IMR-90 (cell line): ENCODE data around the gene ITGB1. TPM values are rescaled to one million over a fixed set of nuclear protein-coding genes. Genes with fewer than 3 reads are reported as not detected.

Experiments
- ATAC-seq: fragments of 200-7000 bp; cut with Tn5 transposase; 2 replicates; pipeline ENCODE4 v1.9.1; 2020; ENCODE audit warnings: low read depth, mild to moderate bottlenecking, moderate library complexity
- BruUV-seq: library from RNA; stranded (reverse); fragments of 400-500 nt; replicated peaks from 2 replicates; lab custom pipeline; 2021; lab: Mats Ljungman, UMichigan
- CTCF ChIA-PET: fragments of 300-600 bp; formaldehyde crosslinking; extraction: SDS; loops from one replicate; lab custom pipeline; 2021; ENCODE audit warnings: antibody characterized with exemption; lab: Yijun Ruan, JAX
- POLR2A ChIA-PET: fragments of 300-600 bp; sonication (Branson Sonifier 250); formaldehyde crosslinking; loops from one replicate; lab custom pipeline; 2022; ENCODE audit warnings: antibody characterized with exemption; ENCODE audit not compliant: unreplicated experiment; lab: Charles Lee
- DNase-seq: peaks from one replicate; pipeline ENCODE4 v3.0.0; 2013
- H2AFZ ChIP-seq: replicated peaks from 2 replicates; pipeline ENCODE3; 2013; ENCODE audit warnings: low read length, mild to moderate bottlenecking; ENCODE audit not compliant: poor library complexity
- H2AK5ac ChIP-seq: 2 replicates; pipeline ENCODE4 v1.6.1; 2013; ENCODE audit warnings: low read depth, low read length, inconsistent platforms
- H2AK9ac ChIP-seq: replicated peaks from 2 replicates; pipeline ENCODE3; 2013; ENCODE audit warnings: mild to moderate bottlenecking, low read depth, low read length, moderate library complexity; ENCODE audit not compliant: poor library complexity
- H2BK120ac ChIP-seq: 2 replicates; pipeline ENCODE4 v1.6.1; 2013; ENCODE audit warnings: low read depth, low read length, inconsistent platforms
- H2BK15ac ChIP-seq: 3 replicates; pipeline ENCODE4 v1.6.1; 2013; ENCODE audit warnings: low read depth, low read length, inconsistent platforms
- H2BK20ac ChIP-seq: 2 replicates; pipeline ENCODE4 v1.6.1; 2013; ENCODE audit warnings: low read depth, mild to moderate bottlenecking, inconsistent platforms, low read length, moderate library complexity
- H2BK5ac ChIP-seq: 2 replicates; pipeline ENCODE4 v1.6.1; 2013; ENCODE audit warnings: mild to moderate bottlenecking, low read depth, low read length, inconsistent platforms; ENCODE audit not compliant: poor library complexity, severe bottlenecking
- H3K14ac ChIP-seq: replicated peaks from 2 replicates; pipeline ENCODE4 v1.6.1; 2013; ENCODE audit warnings: low read depth, low read length, inconsistent platforms
- H3K18ac ChIP-seq: 2 replicates; pipeline ENCODE4 v1.6.1; 2013; ENCODE audit warnings: low read depth, low read length, control low read depth
- H3K23ac ChIP-seq: 2 replicates; pipeline ENCODE4 v1.6.1; 2013; ENCODE audit warnings: low read depth, low read length, inconsistent platforms
- H3K27ac ChIP-seq: 2 replicates; pipeline ENCODE4 v1.5.1; 2013; ENCODE audit warnings: mild to moderate bottlenecking, control low read depth, low read length; ENCODE audit not compliant: insufficient read depth
- H3K27me3 ChIP-seq: 2 replicates; pipeline ENCODE4 v1.6.1; 2013; ENCODE audit warnings: low read length; ENCODE audit not compliant: control insufficient read depth, insufficient read depth
- H3K36me3 ChIP-seq: 2 replicates; pipeline ENCODE4 v1.6.1; 2013; ENCODE audit warnings: low read length, mixed read lengths; ENCODE audit not compliant: control insufficient read depth, insufficient read depth
- H3K4ac ChIP-seq: 2 replicates; pipeline ENCODE4 v1.6.1; 2013; ENCODE audit warnings: low read depth, low read length, inconsistent platforms
- H3K4me1 ChIP-seq: 2 replicates; pipeline ENCODE4 v1.6.1; 2013; ENCODE audit warnings: low read length, mixed read lengths; ENCODE audit not compliant: control insufficient read depth, insufficient read depth
- H3K4me2 ChIP-seq: 2 replicates; pipeline ENCODE4 v1.6.1; 2013; ENCODE audit warnings: low read depth, mild to moderate bottlenecking, control low read depth, low read length, moderate library complexity
- H3K4me3 ChIP-seq: 2 replicates; pipeline ENCODE4 v1.5.1; 2013; ENCODE audit warnings: low read depth, mild to moderate bottlenecking, control low read depth, low read length, moderate library complexity; ENCODE audit not compliant: insufficient read depth
- H3K56ac ChIP-seq: 2 replicates; pipeline ENCODE4 v1.6.1; 2013; ENCODE audit warnings: low read length, inconsistent platforms; ENCODE audit not compliant: insufficient read depth; ENCODE audit errors: extremely low read depth
- H3K79me1 ChIP-seq, 2 experiments: 2 replicates each; pipeline ENCODE4 v1.6.1; 2013; ENCODE audit warnings: low read length in 2 of 2, inconsistent platforms in 1 of 2, low read depth in 1 of 2
- H3K9ac ChIP-seq: 2 replicates; pipeline ENCODE4 v1.6.1; 2013; ENCODE audit warnings: low read depth, low read length, control low read depth
- H3K9me1 ChIP-seq: 2 replicates; pipeline ENCODE4 v1.6.1; 2013; ENCODE audit warnings: low read length, inconsistent platforms; ENCODE audit not compliant: insufficient read depth
- H3K9me3 ChIP-seq: 2 replicates; pipeline ENCODE4 v1.6.1; 2013; ENCODE audit warnings: low read length; ENCODE audit not compliant: control insufficient read depth, insufficient read depth
- H4K20me1 ChIP-seq: 2 replicates; pipeline ENCODE4 v1.6.1; 2013; ENCODE audit warnings: low read length, inconsistent platforms; ENCODE audit not compliant: insufficient read depth
- H4K5ac ChIP-seq: 2 replicates; pipeline ENCODE4 v1.6.1; 2013; ENCODE audit warnings: mild to moderate bottlenecking, low read depth, low read length, control low read depth
- H4K8ac ChIP-seq, 2 experiments: 2 replicates each; pipeline ENCODE4 v1.6.1; 2013; ENCODE audit warnings: low read depth in 2 of 2, low read length in 2 of 2, control low read depth in 1 of 2, inconsistent platforms in 1 of 2
- H4K91ac ChIP-seq: 2 replicates; pipeline ENCODE4 v1.6.1; 2013; ENCODE audit warnings: low read depth, low read length, inconsistent platforms; ENCODE audit not compliant: insufficient read depth
- CHD1 ChIP-seq: IDR thresholded peaks from 2 replicates; pipeline ENCODE4 v1.6.1; 2012; ENCODE audit warnings: low read depth, low read length, improper control_type of control experiment
- NFE2L2 ChIP-seq: fragments of 150-350 bp; IDR thresholded peaks from 2 replicates; pipeline ENCODE4 v1.6.1; 2016; ENCODE audit warnings: low read depth, mild to moderate bottlenecking, low read length
- POLR2A ChIP-seq: IDR thresholded peaks from 2 replicates; pipeline ENCODE4 v1.6.1; 2012; ENCODE audit warnings: mild to moderate bottlenecking, low read depth, low read length
- WGBS, 2 experiments: methylation state at CpG; one replicate each; pipeline versions ENCODE4 v1.1.5 to v1.1.7; 2013; ENCODE audit warnings: missing lambda C conversion rate in 2 of 2; ENCODE audit not compliant: insufficient read length in 1 of 2; ENCODE audit errors: extremely low coverage in 2 of 2; 5-methylcytosine and 5-hydroxymethylcytosine counted together
- dilution Hi-C: fragments of 300-500 bp; cut with HindIII; formaldehyde crosslinking; loops from one replicate; pipeline ENCODE4 v1.14.3; 2018; ENCODE audit warnings: low sequenced_read_pairs; ENCODE audit not compliant: unreplicated experiment
- in situ Hi-C: fragments of 300-500 bp; cut with MboI; formaldehyde crosslinking; loops from 3 replicates; pipeline ENCODE4 v1.14.3; 2019; ENCODE audit warnings: low sequenced_read_pairs, inconsistent platforms, mixed read lengths
- intact Hi-C: fragments of 100-400 bp; cut with micrococcal nuclease; formaldehyde crosslinking; loops from 2 replicates; pipeline ENCODE4 v1.10.0; 2022
- polyA plus RNA-seq, 3 experiments: library from polyadenylated mRNA; depleted of rRNA; stranded (reverse); fragments of >200 nt; gene quantifications; 2 replicates each; pipeline ENCODE4 v1.2.3, GENCODE V29; 2012; ENCODE audit warnings: low replicate concordance in 1 of 3
- total RNA-seq: library from RNA; depleted of rRNA; stranded (reverse); fragments of >200 nt; gene quantifications from 2 replicates; pipeline ENCODE4 v1.2.3, GENCODE V29; 2012

The ITGB1 gene
- total and polyA plus RNA-seq, 2 of the 4 experiments (the other 2 are of a cell fraction): 1,331 to 2,066 TPM

DNA sequence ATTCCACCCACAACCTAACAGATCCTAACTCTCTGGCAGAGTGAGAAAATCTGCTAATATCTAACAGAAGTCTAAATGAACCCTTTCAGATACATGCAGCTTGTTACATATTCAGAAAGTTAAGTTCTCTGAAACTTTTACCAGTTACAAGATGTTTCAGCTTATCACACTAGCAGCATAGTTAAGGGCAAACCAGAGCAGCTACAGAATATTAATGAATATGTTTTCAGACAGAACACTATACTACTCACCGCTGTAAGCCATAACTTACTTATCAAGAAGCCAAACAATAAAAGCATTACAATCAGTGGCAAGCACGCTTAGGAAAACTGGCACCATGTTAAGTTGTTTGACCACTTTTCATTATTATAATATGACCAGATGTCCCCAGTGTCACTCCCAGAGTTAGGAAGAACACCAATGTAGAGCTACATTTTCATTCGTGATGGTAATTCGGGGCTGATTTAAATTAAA, 2.7 kb downstream of the ITGB1 start:
- Histone ChIP-seq H2BK20ac (no peak overlapping the region), H2AK5ac (peak overlapping the region; percentile 5; the same call in 1 of the 2 replicates), H2BK5ac (peak overlapping the region; percentile 99), H3K9ac (peak overlapping the region; percentile 100), H3K14ac (peak overlapping the region; percentile 51), H2BK120ac (no peak overlapping the region), H3K4ac (no peak overlapping the region; the same call in 1 of the 2 replicates), H3K27ac (0 out of 2 replicates have a peak overlapping the region, but pooled peaks have one; percentile 2), H2AK9ac (no peak overlapping the region), H3K79me1 (peaks cover 0 to 20% of the 10 kb centered on the region in 2 experiments; a peak in 2 of 4 replicates), H3K27me3 (no peaks in the 10 kb centered on the region), H4K20me1 (peaks cover 73% of the 10 kb centered on the region), H3K4me3 (peak overlapping the region; percentile 100), H3K18ac (peak overlapping the region; percentile 59; the same call in 1 of the 2 replicates), H3K4me2 (peak overlapping the region; percentile 100), H3K4me1 (peaks cover 18% of the 10 kb centered on the region), H3K23ac (peak overlapping the region; percentile 66), H4K91ac (no peak overlapping the region), H2BK15ac (no peak overlapping the region), H2AFZ (no peak overlapping the region), H4K5ac (no peak overlapping the region; the same call in 1 of the 2 replicates), H3K36me3 (peaks cover 5% of the 10 kb centered on the region), H4K8ac (peak overlapping the region in 1 of 2 experiments; percentile 48; a peak in 1 of 4 replicates), H3K56ac (peak overlapping the region; percentile 41; the same call in 1 of the 2 replicates), H3K9me1 (peaks cover 4% of the 10 kb centered on the region), H3K9me3 (no peaks in the 10 kb centered on the region)
- DNase-seq (no peak), ATAC-seq (no peak)
- TF ChIP-seq NFE2L2: no peak
- 0 out of 2 replicates have a peak, but pooled peaks have one; percentile 59 for TF ChIP-seq CHD1
- TF ChIP-seq POLR2A: peak; percentile 15; the same call in 1 of the 2 replicates
- dilution Hi-C loops (no loop called here), intact Hi-C loops (no loop called here), in situ Hi-C loops (no loop called here)
- no TSS peak for BruUV-seq
- no CpG with 5 or more reads among the region's 4 CpGs for WGBS, 2 experiments
- CTCF ChIA-PET: no interaction called here
- POLR2A ChIA-PET: interaction anchor here (1.0 to 2.2 kb wide), 2 partner anchors 25 to 49 kb away, joined by 3 to 7 read pairs; no protein-coding TSS in a partner anchor
